HEK293T (cell line): Measurements from ENCODE around the gene GDF10.
A peak's percentile ranks its signal among the peaks of the same experiment; 100 is the strongest.

Experiments
- CTCF ChIA-PET: fragments of 350-600 bp; formaldehyde crosslinking; extraction: SDS; loops from one replicate; lab custom pipeline; 2021; ENCODE audit warnings: antibody characterized with exemption, inconsistent platforms; lab: Yijun Ruan, JAX
- POLR2A ChIA-PET: fragments of 350-600 bp; formaldehyde crosslinking; extraction: SDS; loops from one replicate; lab custom pipeline; 2020; ENCODE audit warnings: antibody characterized with exemption, inconsistent platforms; lab: Yijun Ruan, JAX
- DNase-seq: peaks from one replicate; pipeline ENCODE4 v3.0.0; 2012; ENCODE audit warnings: mixed read lengths; ENCODE audit errors: extremely low spot score
- ARNT ChIP-seq: fragments of 450-650 bp; IDR thresholded peaks from 2 replicates; pipeline ENCODE4 v1.6.1; 2017; ENCODE audit warnings: mild to moderate bottlenecking
- BHLHE40 ChIP-seq: fragments of 450-650 bp; IDR thresholded peaks from 2 replicates; pipeline ENCODE4 v1.6.1; 2016; ENCODE audit warnings: mild to moderate bottlenecking, moderate library complexity, borderline replicate concordance
- CTBP1 ChIP-seq: fragments of 450-650 bp; IDR thresholded peaks from 2 replicates; pipeline ENCODE4 v1.6.1; 2016; ENCODE audit warnings: borderline replicate concordance
- ELF4 ChIP-seq: fragments of 450-650 bp; IDR thresholded peaks from 2 replicates; pipeline ENCODE4 v1.6.1; 2017; ENCODE audit warnings: antibody characterized with exemption
- FOXA1 ChIP-seq: fragments of 450-650 bp; IDR thresholded peaks from 2 replicates; pipeline ENCODE4 v1.6.1; 2016; ENCODE audit warnings: mild to moderate bottlenecking
- FOXK2 ChIP-seq: fragments of 450-650 bp; IDR thresholded peaks from 2 replicates; pipeline ENCODE4 v1.6.1; 2016; ENCODE audit warnings: mild to moderate bottlenecking
- FOXM1 ChIP-seq: fragments of 450-650 bp; IDR thresholded peaks from 2 replicates; pipeline ENCODE4 v1.6.1; 2017; ENCODE audit warnings: mild to moderate bottlenecking, borderline replicate concordance
- HDGF ChIP-seq: fragments of 450-650 bp; IDR thresholded peaks from 2 replicates; pipeline ENCODE4 v1.6.1; 2017; ENCODE audit warnings: antibody characterized with exemption, borderline replicate concordance
- L3MBTL2 ChIP-seq: fragments of 450-650 bp; conservative IDR thresholded peaks from 2 replicates; pipeline ENCODE4 v1.6.1; 2016; ENCODE audit warnings: mild to moderate bottlenecking
- LEF1 ChIP-seq: fragments of 450-650 bp; IDR thresholded peaks from 2 replicates; pipeline ENCODE4 v1.6.1; 2017; ENCODE audit warnings: mild to moderate bottlenecking, borderline replicate concordance
- NFRKB ChIP-seq: fragments of 450-650 bp; IDR thresholded peaks from 2 replicates; pipeline ENCODE4 v1.6.1; 2016; ENCODE audit warnings: mild to moderate bottlenecking, moderate library complexity
- SP1 ChIP-seq: fragments of 450-650 bp; IDR thresholded peaks from 2 replicates; pipeline ENCODE4 v1.6.1; 2017
- SUZ12 ChIP-seq: fragments of 450-650 bp; IDR thresholded peaks from 2 replicates; pipeline ENCODE4 v1.6.1; 2016; ENCODE audit warnings: mild to moderate bottlenecking
- TARDBP ChIP-seq: fragments of 450-650 bp; IDR thresholded peaks from 2 replicates; pipeline ENCODE4 v1.6.1; 2016
- ZNF384 ChIP-seq: fragments of 450-650 bp; IDR thresholded peaks from 2 replicates; pipeline ENCODE4 v1.6.1; 2016
- TF ChIP-seq, protein P1 (sequence below): fragments of 450-650 bp; IDR thresholded peaks from 2 replicates; pipeline ENCODE4 v1.6.1; 2016

GDF10 gene

DNA sequence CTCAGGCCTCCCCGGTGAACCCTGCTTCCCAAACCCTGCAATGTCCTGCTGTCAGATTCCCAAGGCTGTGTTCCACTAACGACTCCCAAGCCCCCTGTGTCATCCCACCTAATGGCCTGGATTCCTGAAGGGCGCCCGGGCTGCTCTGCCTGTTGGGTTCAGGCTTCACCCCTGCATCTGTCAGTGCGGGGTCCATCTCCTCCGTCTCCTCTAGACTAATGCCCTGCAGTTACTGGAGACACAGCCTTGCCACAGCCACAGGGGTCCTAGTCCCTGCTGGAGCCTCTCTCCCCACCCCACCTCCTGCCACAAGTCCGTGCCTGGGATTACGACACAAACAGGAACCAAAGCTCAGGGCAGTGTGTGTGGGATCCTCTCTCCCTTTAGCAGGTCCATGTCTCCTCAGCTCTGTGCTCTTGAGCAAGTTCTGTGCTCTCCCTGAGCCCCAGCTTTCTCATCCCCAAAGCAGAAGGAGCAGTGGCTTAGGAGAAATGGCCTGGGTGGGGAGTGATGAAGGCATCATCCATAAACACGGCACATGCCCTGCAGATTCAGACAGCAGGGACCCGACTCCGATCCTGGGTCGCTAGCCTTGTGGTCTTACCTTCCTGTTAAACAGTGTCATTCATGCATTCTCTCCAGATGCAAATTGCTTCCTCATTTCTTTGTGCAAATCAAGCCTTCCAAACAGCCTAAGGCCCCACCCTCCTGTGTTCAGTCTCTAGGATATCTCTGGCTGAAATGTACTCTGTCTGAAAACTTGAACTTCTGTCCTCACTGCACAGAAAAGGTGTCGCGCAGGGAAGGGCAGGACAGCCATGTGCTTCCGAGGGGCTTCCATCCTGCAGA lies 40.0 kb downstream of the GDF10 start:
- no peak for TF ChIP-seq CTBP1
- ChIA-PET POLR2A (interaction anchor here (1.2 kb wide), 1 partner anchor 44 kb away, joined by 3 read pairs; the partner anchor contains the start of gene ZNF488), CTCF (interaction anchor here (0.6 to 1.3 kb wide), 7 partner anchors 10 to 110 kb away, joined by 3 to 5 read pairs (median 3); no protein-coding TSS in a partner anchor)
- no peak for DNase-seq

DNA sequence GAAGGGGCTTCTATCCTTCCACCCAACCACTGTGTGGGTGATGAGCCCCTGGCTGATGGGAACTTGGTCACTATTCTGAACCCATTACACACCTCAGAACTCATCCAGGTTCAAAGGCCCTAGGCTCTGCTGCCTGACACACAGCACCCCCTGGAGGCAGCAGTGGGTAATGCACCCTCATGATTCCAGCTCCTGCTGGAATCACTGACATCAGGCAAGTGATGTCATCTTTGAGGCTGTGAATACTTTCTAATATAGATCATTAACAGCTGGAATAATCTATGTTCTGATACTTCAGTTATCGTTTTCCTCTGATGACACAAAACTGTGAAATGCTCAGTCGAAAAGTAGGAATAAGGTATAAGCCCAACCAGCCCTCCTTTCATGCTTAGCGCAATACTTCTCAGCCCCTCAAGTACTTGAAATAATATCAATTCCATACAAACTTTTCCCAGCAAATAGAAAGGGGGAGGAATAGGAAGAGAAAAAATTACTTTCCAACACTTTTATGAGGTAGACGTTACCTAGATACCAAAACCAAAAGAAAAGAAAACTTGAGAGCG lies 40.7 kb downstream of the GDF10 start:
- CTCF ChIA-PET: interaction anchor here (0.5 to 1.3 kb wide), 7 partner anchors 9 to 109 kb away, joined by 3 to 4 read pairs (median 3); no protein-coding TSS in a partner anchor
- DNase-seq: peak; percentile 83
- POLR2A ChIA-PET: interaction anchor here (1.2 kb wide), 1 partner anchor 44 kb away, joined by 3 read pairs; the partner anchor contains the start of gene ZNF488
- TF ChIP-seq SUZ12 (no peak), L3MBTL2 (no peak), ARNT (no peak), FOXK2 (no peak), ELF4 (no peak), ZNF384 (no peak), FOXM1 (no peak), FOXA1 (no peak), BHLHE40 (no peak; the same call in 1 of the 2 replicates), LEF1 (no peak), CTBP1 (no peak), NFRKB (no peak), HDGF (no peak), TARDBP (no peak), SP1 (no peak)
- TF ChIP-seq, protein P1, sequence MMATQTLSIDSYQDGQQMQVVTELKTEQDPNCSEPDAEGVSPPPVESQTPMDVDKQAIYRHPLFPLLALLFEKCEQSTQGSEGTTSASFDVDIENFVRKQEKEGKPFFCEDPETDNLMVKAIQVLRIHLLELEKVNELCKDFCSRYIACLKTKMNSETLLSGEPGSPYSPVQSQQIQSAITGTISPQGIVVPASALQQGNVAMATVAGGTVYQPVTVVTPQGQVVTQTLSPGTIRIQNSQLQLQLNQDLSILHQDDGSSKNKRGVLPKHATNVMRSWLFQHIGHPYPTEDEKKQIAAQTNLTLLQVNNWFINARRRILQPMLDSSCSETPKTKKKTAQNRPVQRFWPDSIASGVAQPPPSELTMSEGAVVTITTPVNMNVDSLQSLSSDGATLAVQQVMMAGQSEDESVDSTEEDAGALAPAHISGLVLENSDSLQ: no peak

DNA sequence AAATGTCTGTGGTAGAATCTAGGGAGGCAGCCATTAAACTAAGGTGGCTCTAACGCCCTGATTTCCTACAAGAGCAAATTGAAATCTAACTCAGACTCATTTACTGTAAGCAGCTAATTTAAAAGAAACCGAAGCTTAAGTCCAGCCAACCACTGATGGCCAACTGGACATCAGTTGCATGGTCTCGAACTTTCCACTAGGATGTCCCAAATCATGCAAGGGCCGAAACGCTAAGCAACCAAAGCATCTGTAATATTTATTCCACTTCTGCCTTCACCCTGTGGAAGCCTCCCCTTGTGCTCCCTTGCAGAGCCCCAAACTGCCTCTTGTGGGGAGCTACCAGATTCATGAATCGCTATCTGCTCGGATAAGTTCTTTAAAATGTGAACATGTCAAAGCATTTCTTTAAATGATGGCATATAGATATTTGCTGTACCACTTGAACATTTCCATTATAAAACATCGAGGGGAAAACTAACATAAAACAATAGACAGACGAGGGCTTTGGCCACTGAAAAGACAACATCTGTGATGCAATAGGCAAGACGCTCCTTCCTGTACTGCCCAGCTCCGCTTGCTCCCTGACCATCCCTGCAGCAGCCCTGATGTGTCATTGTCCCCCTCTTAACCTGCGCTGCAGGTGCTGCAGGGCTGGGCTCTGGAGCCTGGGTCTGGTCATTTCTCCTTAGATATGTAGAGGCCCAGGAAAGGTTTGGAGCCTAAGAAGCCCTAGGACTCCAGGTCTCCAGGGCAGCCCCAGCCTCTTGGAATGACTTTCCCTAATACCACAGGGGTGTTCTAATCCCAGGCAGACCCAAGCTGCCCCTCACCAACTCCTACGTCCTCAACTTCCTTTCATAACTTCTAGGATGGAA lies 45.2 kb downstream of the GDF10 start:
- DNase-seq: no peak
- CTCF ChIA-PET: interaction anchor here (1.2 kb wide), 1 partner anchor 16 kb away, joined by 4 read pairs; no protein-coding TSS in a partner anchor
- POLR2A ChIA-PET: no interaction called here
- TF ChIP-seq ZNF384: no peak
- TF ChIP-seq SUZ12: no peak
- TF ChIP-seq, protein P1: no peak

DNA sequence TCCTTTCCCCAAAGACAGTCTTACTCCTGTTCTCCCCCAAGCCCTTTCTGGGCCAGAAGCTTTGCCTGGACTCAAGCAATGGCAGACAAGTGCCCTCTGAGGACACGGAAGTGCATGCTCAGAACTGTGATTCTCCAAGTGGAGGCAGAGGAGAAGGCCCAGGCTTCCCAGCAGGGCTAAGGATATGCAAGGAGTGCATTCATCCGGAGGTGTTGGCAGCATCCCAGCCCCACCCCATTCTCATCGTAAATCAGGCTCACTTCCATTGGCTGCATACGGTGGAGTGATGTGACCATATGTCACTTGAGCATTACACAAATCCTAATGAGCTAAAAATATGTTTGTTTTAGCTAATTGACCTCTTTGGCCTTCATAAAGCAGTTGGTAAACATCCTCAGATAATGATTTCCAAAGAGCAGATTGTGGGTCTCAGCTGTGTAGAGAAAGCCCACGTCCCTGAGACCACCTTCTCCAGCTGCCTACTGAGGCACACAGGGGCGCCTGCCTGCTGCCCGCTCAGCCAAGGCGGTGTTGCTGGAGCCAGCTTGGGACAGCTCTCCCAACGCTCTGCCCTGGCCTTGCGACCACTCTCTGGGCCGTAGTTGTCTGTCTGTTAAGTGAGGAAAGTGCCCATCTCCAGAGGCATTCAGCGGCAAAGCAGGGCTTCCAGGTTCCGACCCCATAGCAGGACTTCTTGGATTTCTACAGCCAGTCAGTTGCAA lies 46.7 kb downstream of the GDF10 start:
- no peak for DNase-seq
- no peak for TF ChIP-seq FOXM1
- TF ChIP-seq L3MBTL2: no peak
- no peak for TF ChIP-seq TARDBP
- no peak for TF ChIP-seq HDGF
- ChIA-PET POLR2A (no interaction called here), CTCF (interaction anchor here (0.6 kb wide), 1 partner anchor 90 kb away, joined by 4 read pairs; no protein-coding TSS in a partner anchor)

DNA sequence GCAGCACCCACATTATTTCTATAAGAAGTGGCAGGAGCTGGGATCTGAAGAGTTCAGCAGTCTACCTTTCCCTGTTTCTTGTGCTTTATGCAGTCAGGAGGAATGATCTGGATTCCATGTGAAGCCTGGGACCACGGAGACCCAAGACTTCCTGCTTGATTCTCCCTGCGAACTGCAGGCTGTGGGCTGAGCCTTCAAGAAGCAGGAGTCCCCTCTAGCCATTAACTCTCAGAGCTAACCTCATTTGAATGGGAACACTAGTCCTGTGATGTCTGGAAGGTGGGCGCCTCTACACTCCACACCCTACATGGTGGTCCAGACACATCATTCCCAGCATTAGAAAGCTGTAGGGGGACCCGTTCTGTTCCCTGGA lies 47.3 kb downstream of the GDF10 start:
- ChIA-PET CTCF (interaction anchor here (0.6 kb wide), 1 partner anchor 90 kb away, joined by 4 read pairs; no protein-coding TSS in a partner anchor), POLR2A (no interaction called here)
- TF ChIP-seq ZNF384 (no peak), ARNT (no peak), FOXM1 (no peak), TARDBP (no peak), HDGF (no peak), FOXK2 (no peak)

DNA sequence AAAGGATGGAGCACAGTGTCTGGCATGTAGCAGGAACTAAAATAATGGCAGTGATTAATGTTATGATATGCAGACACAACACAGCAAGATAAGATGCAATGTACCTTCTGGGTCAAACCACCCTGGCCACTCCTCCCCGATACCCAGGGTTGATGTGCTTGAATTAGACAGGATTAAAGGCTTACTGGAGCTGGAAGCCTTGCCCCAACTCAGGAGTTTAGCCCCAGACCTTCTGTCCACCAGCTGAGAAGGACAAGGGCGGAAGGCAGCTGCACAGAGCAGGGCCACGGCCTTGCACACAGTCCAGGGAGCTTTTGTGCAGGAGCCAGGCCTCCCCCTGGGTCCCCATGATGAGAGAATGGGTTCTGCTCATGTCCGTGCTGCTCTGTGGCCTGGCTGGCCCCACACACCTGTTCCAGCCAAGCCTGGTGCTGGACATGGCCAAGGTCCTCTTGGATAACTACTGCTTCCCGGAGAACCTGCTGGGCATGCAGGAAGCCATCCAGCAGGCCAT lies 48.2 kb downstream of the GDF10 start, which contains the start of gene RBP3:
TSS of gene RBP3 (plus strand) at position 226 of the 514 bp plus-strand sequence. CDS start at position 348, 122 bp downstream.
- CTCF ChIA-PET: no interaction called here
- POLR2A ChIA-PET: no interaction called here
- DNase-seq: no peak
- no peak for TF ChIP-seq SP1
- no peak for TF ChIP-seq BHLHE40
- no peak for TF ChIP-seq SUZ12
- no peak for TF ChIP-seq CTBP1
- TF ChIP-seq HDGF: no peak
- no peak for TF ChIP-seq LEF1
- TF ChIP-seq, protein P1: no peak
- TF ChIP-seq FOXA1: no peak
- TF ChIP-seq TARDBP: no peak
- TF ChIP-seq FOXK2: no peak
- no peak for TF ChIP-seq NFRKB
- no peak for TF ChIP-seq ELF4
- TF ChIP-seq L3MBTL2: no peak
- TF ChIP-seq ZNF384: no peak
- no peak for TF ChIP-seq FOXM1

More for the DNA sequence above, 47.3 kb downstream of the GDF10 start:
- no peak for DNase-seq
